Neural cell (in vitro differentiated cells): ENCODE measurements around the gene FGF12. TPM values are rescaled to one million over a fixed set of nuclear protein-coding genes. Genes with fewer than 3 reads are reported as not detected.

ENCODE experiments used
- H2AFZ ChIP-seq: fragments of 200-600, 300-800 bp; sonication (generic), shearing (Covaris generic); 2 replicates; pipeline ENCODE4 v1.6.0; 2014; ENCODE audit warnings: low read depth, mild to moderate bottlenecking, antibody characterized with exemption, low read length, moderate library complexity
- H3F3A ChIP-seq: fragments of 200-600 bp; shearing (Covaris generic); 2 replicates; pipeline ENCODE4 v1.6.1; 2016; ENCODE audit warnings: mild to moderate bottlenecking, moderate library complexity, mixed read lengths, antibody characterized with exemption, low read length; ENCODE audit not compliant: insufficient read depth, poor library complexity, severe bottlenecking
- H3K27ac ChIP-seq: fragments of 200-600, 300-800 bp; sonication (generic), shearing (Covaris generic); 2 replicates; pipeline ENCODE4 v1.5.1; 2014; ENCODE audit warnings: mild to moderate bottlenecking, low read length, moderate library complexity
- H3K27me3 ChIP-seq: fragments of 300-800, 200-600 bp; sonication (generic), shearing (Covaris generic); 2 replicates; pipeline ENCODE4 v1.6.0; 2014; ENCODE audit warnings: mild to moderate bottlenecking, low read depth, low read length, moderate library complexity; ENCODE audit not compliant: insufficient read depth
- H3K36me3 ChIP-seq: fragments of 300-800, 200-600 bp; sonication (generic), shearing (Covaris generic); 2 replicates; pipeline ENCODE4 v1.5.1; 2014; ENCODE audit warnings: mild to moderate bottlenecking, antibody characterized with exemption, low read length, moderate library complexity; ENCODE audit not compliant: insufficient read depth
- H3K4me2 ChIP-seq: fragments of 300-800, 200-600 bp; sonication (generic), shearing (Covaris generic); 2 replicates; pipeline ENCODE4 v1.6.0; 2014; ENCODE audit warnings: mild to moderate bottlenecking, low read length
- H3K4me3 ChIP-seq: fragments of 300-800, 200-600 bp; sonication (generic), shearing (Covaris generic); 2 replicates; pipeline ENCODE4 v1.5.1; 2014; ENCODE audit warnings: mild to moderate bottlenecking, low read length, moderate library complexity
- H3K79me2 ChIP-seq: fragments of 200-600 bp; shearing (Covaris generic); replicated peaks from 2 replicates; pipeline ENCODE4 v1.6.0; 2014; ENCODE audit warnings: mild to moderate bottlenecking, low read length, moderate library complexity; ENCODE audit not compliant: insufficient read depth
- H3K9ac ChIP-seq: fragments of 300-800, 200-600 bp; sonication (generic), shearing (Covaris generic); 2 replicates; pipeline ENCODE4 v1.6.1; 2016; ENCODE audit warnings: mild to moderate bottlenecking, low read length, mixed read lengths
- H3K9me2 ChIP-seq: fragments of 200-600 bp; shearing (Covaris generic); 2 replicates; pipeline ENCODE4 v1.6.1; 2016; ENCODE audit warnings: mild to moderate bottlenecking, low read length, mixed read lengths; ENCODE audit not compliant: insufficient read depth
- H3K9me3 ChIP-seq: fragments of 200-600, 300-800 bp; sonication (generic), shearing (Covaris generic); 2 replicates; pipeline ENCODE4 v1.6.1; 2016; ENCODE audit warnings: mild to moderate bottlenecking, mixed run types, low read length, moderate library complexity, mixed read lengths
- H4K20me1 ChIP-seq: fragments of 200-600 bp; shearing (Covaris generic); 2 replicates; pipeline ENCODE4 v1.6.1; 2016; ENCODE audit warnings: mild to moderate bottlenecking, mixed run types; ENCODE audit not compliant: insufficient read depth
- EP300 ChIP-seq: fragments of 450-650 bp; conservative IDR thresholded peaks from 2 replicates; pipeline ENCODE4 v1.6.1; 2014; ENCODE audit warnings: antibody characterized with exemption, mild to moderate bottlenecking, moderate library complexity; ENCODE audit not compliant: poor library complexity, severe bottlenecking
- EZH2 ChIP-seq: fragments of 200-600, 300-800 bp; shearing (Covaris generic), sonication (generic); IDR thresholded peaks from 2 replicates; pipeline ENCODE4 v1.6.1; 2014; ENCODE audit warnings: antibody characterized with exemption, low read length, borderline replicate concordance, mild to moderate bottlenecking; ENCODE audit not compliant: insufficient read depth, poor library complexity, severe bottlenecking
- MXI1 ChIP-seq: fragments of 450-650 bp; conservative IDR thresholded peaks from 2 replicates; pipeline ENCODE4 v1.6.1; 2014; ENCODE audit warnings: antibody characterized with exemption, mild to moderate bottlenecking; ENCODE audit not compliant: poor library complexity, severe bottlenecking
- POLR2AphosphoS5 ChIP-seq: IDR thresholded peaks from 2 replicates; pipeline ENCODE4 v1.6.1; 2012
- RAD21 ChIP-seq: fragments of 450-650 bp; conservative IDR thresholded peaks from 2 replicates; pipeline ENCODE4 v1.6.1; 2014; ENCODE audit warnings: antibody characterized with exemption, mild to moderate bottlenecking, moderate library complexity
- SMC3 ChIP-seq: fragments of 450-650 bp; conservative IDR thresholded peaks from 2 replicates; pipeline ENCODE4 v1.6.1; 2014; ENCODE audit warnings: antibody characterized with exemption, mild to moderate bottlenecking, moderate library complexity; ENCODE audit not compliant: poor library complexity
- TAF1 ChIP-seq: IDR thresholded peaks from 2 replicates; pipeline ENCODE4 v1.6.1; 2012; ENCODE audit warnings: low read depth
- polyA plus RNA-seq: library from polyadenylated mRNA; depleted of rRNA; stranded (reverse); fragments of >200 nt; gene quantifications from 2 replicates; pipeline ENCODE4 v1.2.3, GENCODE V29; 2014
- TF ChIP-seq, protein P1 (sequence below): IDR thresholded peaks from 2 replicates; pipeline ENCODE4 v1.6.1; 2012; ENCODE audit warnings: borderline replicate concordance
- TF ChIP-seq, protein P2 (sequence below): fragments of 450-650 bp; IDR thresholded peaks from 2 replicates; pipeline ENCODE4 v1.5.1; 2014; ENCODE audit warnings: antibody characterized with exemption, mild to moderate bottlenecking, moderate library complexity; ENCODE audit not compliant: poor library complexity, severe bottlenecking

The FGF12 gene
- polyA plus RNA-seq, 1 donor from 2014 or later = 4.8 TPM

DNA sequence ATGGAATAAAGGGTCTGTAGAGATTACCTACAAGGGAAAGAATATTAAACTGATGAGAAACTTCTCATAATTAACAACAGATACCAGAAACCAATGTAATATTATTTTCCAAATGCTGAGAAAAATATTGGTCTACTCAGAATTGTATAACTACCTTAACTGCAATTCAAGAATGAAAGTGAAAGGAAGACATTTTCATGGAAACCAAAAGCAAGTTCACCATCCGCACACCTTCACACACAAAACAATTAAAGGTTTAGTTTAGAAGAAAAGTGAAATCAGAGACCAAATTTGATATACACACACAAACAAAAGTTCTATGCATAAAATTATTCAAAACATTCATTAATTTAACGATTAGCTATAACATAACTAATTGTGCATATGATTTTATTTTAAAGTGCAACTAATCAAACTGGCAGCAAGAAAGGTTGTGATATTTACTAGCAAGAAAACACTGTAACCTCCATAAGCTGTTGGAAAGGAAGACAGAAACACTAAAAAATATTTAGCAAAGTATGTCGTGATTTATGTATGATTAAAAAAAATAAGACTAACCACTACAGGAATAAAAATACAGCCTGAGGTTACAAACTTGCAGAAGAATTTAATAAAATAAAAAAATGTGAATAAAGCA is 395.5 kb downstream of the FGF12 start:
- TF ChIP-seq RAD21 = no peak
- no peak for TF ChIP-seq POLR2AphosphoS5
- TF ChIP-seq, protein P1, sequence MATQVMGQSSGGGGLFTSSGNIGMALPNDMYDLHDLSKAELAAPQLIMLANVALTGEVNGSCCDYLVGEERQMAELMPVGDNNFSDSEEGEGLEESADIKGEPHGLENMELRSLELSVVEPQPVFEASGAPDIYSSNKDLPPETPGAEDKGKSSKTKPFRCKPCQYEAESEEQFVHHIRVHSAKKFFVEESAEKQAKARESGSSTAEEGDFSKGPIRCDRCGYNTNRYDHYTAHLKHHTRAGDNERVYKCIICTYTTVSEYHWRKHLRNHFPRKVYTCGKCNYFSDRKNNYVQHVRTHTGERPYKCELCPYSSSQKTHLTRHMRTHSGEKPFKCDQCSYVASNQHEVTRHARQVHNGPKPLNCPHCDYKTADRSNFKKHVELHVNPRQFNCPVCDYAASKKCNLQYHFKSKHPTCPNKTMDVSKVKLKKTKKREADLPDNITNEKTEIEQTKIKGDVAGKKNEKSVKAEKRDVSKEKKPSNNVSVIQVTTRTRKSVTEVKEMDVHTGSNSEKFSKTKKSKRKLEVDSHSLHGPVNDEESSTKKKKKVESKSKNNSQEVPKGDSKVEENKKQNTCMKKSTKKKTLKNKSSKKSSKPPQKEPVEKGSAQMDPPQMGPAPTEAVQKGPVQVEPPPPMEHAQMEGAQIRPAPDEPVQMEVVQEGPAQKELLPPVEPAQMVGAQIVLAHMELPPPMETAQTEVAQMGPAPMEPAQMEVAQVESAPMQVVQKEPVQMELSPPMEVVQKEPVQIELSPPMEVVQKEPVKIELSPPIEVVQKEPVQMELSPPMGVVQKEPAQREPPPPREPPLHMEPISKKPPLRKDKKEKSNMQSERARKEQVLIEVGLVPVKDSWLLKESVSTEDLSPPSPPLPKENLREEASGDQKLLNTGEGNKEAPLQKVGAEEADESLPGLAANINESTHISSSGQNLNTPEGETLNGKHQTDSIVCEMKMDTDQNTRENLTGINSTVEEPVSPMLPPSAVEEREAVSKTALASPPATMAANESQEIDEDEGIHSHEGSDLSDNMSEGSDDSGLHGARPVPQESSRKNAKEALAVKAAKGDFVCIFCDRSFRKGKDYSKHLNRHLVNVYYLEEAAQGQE = no peak
- TF ChIP-seq EP300 = no peak
- TF ChIP-seq SMC3 = no peak
- TF ChIP-seq EZH2 = no peak
- TF ChIP-seq, protein P2, sequence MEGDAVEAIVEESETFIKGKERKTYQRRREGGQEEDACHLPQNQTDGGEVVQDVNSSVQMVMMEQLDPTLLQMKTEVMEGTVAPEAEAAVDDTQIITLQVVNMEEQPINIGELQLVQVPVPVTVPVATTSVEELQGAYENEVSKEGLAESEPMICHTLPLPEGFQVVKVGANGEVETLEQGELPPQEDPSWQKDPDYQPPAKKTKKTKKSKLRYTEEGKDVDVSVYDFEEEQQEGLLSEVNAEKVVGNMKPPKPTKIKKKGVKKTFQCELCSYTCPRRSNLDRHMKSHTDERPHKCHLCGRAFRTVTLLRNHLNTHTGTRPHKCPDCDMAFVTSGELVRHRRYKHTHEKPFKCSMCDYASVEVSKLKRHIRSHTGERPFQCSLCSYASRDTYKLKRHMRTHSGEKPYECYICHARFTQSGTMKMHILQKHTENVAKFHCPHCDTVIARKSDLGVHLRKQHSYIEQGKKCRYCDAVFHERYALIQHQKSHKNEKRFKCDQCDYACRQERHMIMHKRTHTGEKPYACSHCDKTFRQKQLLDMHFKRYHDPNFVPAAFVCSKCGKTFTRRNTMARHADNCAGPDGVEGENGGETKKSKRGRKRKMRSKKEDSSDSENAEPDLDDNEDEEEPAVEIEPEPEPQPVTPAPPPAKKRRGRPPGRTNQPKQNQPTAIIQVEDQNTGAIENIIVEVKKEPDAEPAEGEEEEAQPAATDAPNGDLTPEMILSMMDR = no peak
- TF ChIP-seq TAF1 = no peak
- no peak for TF ChIP-seq MXI1
- no peaks in the 10 kb centered on the region for H3F3A ChIP-seq
- H3K27ac ChIP-seq = no peak overlapping the region
- no peaks in the 10 kb centered on the region for H3K36me3 ChIP-seq
- H2AFZ ChIP-seq = no peak overlapping the region
- no peak overlapping the region for H3K4me3 ChIP-seq
- no peaks in the 10 kb centered on the region for H3K9me2 ChIP-seq
- no peaks in the 10 kb centered on the region for H3K9me3 ChIP-seq
- no peaks in the 10 kb centered on the region for H3K79me2 ChIP-seq
- no peaks in the 10 kb centered on the region for H4K20me1 ChIP-seq
- H3K27me3 ChIP-seq = no peaks in the 10 kb centered on the region
- H3K9ac ChIP-seq = no peak overlapping the region
- no peak overlapping the region for H3K4me2 ChIP-seq

DNA sequence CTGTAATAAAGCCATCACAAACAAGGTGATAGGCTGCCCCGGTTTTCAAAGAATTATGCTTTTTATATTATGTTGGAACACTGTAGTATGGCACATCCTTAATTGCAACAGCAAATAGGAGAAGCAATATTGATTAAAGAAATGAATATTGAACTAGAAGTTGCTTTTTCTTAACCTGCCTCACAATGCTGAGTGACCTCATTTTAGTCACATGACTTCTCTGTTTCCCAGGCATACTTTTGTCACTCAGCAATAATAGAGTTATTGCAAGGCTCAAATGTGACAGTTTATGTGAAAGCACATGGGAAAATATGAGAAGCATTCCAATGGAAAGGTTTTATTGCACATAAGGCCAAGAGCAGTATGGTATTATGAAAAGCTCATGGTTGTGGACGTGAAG is 400.7 kb downstream of the FGF12 start:
- TF ChIP-seq EZH2 = no peak
- TF ChIP-seq, protein P1 = no peak
- no peak for TF ChIP-seq TAF1
- no peak for TF ChIP-seq POLR2AphosphoS5
- TF ChIP-seq, protein P2 = no peak
- TF ChIP-seq RAD21 = no peak
- no peak for TF ChIP-seq SMC3
- TF ChIP-seq EP300 = no peak
- no peak for TF ChIP-seq MXI1
- H4K20me1 ChIP-seq = no peaks in the 10 kb centered on the region
- H3K4me2 ChIP-seq = no peak overlapping the region
- no peaks in the 10 kb centered on the region for H3K9me2 ChIP-seq
- H3K36me3 ChIP-seq = no peaks in the 10 kb centered on the region
- H3K9me3 ChIP-seq = no peaks in the 10 kb centered on the region
- H3K79me2 ChIP-seq = no peaks in the 10 kb centered on the region
- H3K27ac ChIP-seq = no peak overlapping the region
- H2AFZ ChIP-seq = no peak overlapping the region
- H3K4me3 ChIP-seq = no peak overlapping the region
- no peak overlapping the region for H3K9ac ChIP-seq
- H3F3A ChIP-seq = no peaks in the 10 kb centered on the region
- H3K27me3 ChIP-seq = no peaks in the 10 kb centered on the region
